Breast epithelium (tissue), 3 donors: ENCODE results near the gene ATP1B1.

Source experiments
- CTCF ChIP-seq, 3 donors: fragments of 450-650 bp; IDR thresholded peaks; one replicate each; pipeline ENCODE4 v1.5.1; 2016 to 2017; ENCODE audit warnings: antibody characterized with exemption in 3 of 3, mild to moderate bottlenecking in 3 of 3, moderate library complexity in 3 of 3
- POLR2A ChIP-seq: fragments of 450-650 bp; IDR thresholded peaks from one replicate; pipeline ENCODE4 v1.6.1; 2016; ENCODE audit warnings: antibody characterized with exemption, mild to moderate bottlenecking, moderate library complexity

- no peak for TF ChIP-seq CTCF (IDR thresholded peaks at IDR 0.05)
- TF ChIP-seq POLR2A = no peak
Measured at GRCh38 chr1:169070958-169071357, 35.5 kb upstream of the ATP1B1 start.
